GM23338 (cell line): Measurements from ENCODE around the gene LCTL.

Experiments
- CREB1 ChIP-seq: fragments of 250-450 bp; sonication (Bioruptor Pico); IDR thresholded peaks from 2 replicates; pipeline ENCODE4 v1.5.0; 2020; ENCODE audit warnings: low read depth, mild to moderate bottlenecking, moderate library complexity
- ETS1 ChIP-seq: IDR thresholded peaks from 2 replicates; pipeline ENCODE4 v1.6.1; 2016; ENCODE audit warnings: antibody characterized with exemption
- EZH2 ChIP-seq: fragments of 200-600 bp; sonication (generic); IDR thresholded peaks from one replicate; pipeline ENCODE4 v1.8.0; 2017; ENCODE audit warnings: antibody characterized with exemption, mild to moderate bottlenecking, low read depth; ENCODE audit not compliant: unreplicated experiment
- EZH2phosphoT487 ChIP-seq: fragments of 200-600 bp; sonication (generic); IDR thresholded peaks from one replicate; pipeline ENCODE4 v1.8.1; 2018; ENCODE audit warnings: antibody characterized with exemption; ENCODE audit not compliant: unreplicated experiment
- JUNB ChIP-seq: IDR thresholded peaks from one replicate; pipeline ENCODE4 v1.6.1; 2016; ENCODE audit warnings: antibody characterized with exemption; ENCODE audit not compliant: unreplicated experiment
- NANOG ChIP-seq: IDR thresholded peaks from 2 replicates; pipeline ENCODE4 v1.6.1; 2016; ENCODE audit warnings: antibody characterized with exemption, borderline replicate concordance
- POLR2AphosphoS5 ChIP-seq: IDR thresholded peaks from 2 replicates; pipeline ENCODE4 v1.6.1; 2016; ENCODE audit warnings: antibody characterized with exemption, low read depth
- REST ChIP-seq: IDR thresholded peaks from one replicate; pipeline ENCODE4 v1.6.1; 2018; ENCODE audit warnings: antibody characterized with exemption; ENCODE audit not compliant: unreplicated experiment
- ZNF114 ChIP-seq: fragments of 250-450 bp; sonication (Bioruptor Pico); IDR thresholded peaks from 2 replicates; pipeline ENCODE4 v1.5.0; 2020; ENCODE audit warnings: mild to moderate bottlenecking, moderate library complexity
- ZNF331 ChIP-seq: fragments of 250-450 bp; sonication (Bioruptor Pico); IDR thresholded peaks from 2 replicates; pipeline ENCODE4 v1.5.0; 2020; ENCODE audit warnings: low read depth, mild to moderate bottlenecking, moderate library complexity
- TF ChIP-seq, protein P1 (sequence below), 2 experiments: fragments of 200-600 bp in 1 of 2; sonication (generic) in 1 of 2; conservative IDR thresholded peaks; 2 replicates each; pipeline versions ENCODE4 v1.5.1 to v1.6.1; 2016 to 2017; ENCODE audit warnings: antibody characterized with exemption in 2 of 2, low read depth in 2 of 2, mild to moderate bottlenecking in 2 of 2, moderate library complexity in 1 of 2

GRCh38 chr15:66567897-66568296, 2.1 kb upstream of the LCTL start:
- TF ChIP-seq EZH2 (no peak), POLR2AphosphoS5 (no peak), EZH2phosphoT487 (no peak), CREB1 (CRISPR knock-in tag) (no peak), JUNB (no peak), REST (no peak), ZNF114 (CRISPR knock-in tag) (no peak), ETS1 (no peak), NANOG (no peak), ZNF331 (CRISPR knock-in tag) (no peak)
- TF ChIP-seq, protein P1, sequence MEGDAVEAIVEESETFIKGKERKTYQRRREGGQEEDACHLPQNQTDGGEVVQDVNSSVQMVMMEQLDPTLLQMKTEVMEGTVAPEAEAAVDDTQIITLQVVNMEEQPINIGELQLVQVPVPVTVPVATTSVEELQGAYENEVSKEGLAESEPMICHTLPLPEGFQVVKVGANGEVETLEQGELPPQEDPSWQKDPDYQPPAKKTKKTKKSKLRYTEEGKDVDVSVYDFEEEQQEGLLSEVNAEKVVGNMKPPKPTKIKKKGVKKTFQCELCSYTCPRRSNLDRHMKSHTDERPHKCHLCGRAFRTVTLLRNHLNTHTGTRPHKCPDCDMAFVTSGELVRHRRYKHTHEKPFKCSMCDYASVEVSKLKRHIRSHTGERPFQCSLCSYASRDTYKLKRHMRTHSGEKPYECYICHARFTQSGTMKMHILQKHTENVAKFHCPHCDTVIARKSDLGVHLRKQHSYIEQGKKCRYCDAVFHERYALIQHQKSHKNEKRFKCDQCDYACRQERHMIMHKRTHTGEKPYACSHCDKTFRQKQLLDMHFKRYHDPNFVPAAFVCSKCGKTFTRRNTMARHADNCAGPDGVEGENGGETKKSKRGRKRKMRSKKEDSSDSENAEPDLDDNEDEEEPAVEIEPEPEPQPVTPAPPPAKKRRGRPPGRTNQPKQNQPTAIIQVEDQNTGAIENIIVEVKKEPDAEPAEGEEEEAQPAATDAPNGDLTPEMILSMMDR (conservative IDR thresholded peaks at IDR 0.05; ENCODE audit: low read depth in 2 of 2): no peak
